ENCODE data around the gene RPL37A.

Gene RPL37A

GRCh38 chr2:216502381-216503158 is 3.9 kb downstream of the RPL37A start:
- peak overlapping the region; percentile 94; the same call in 1 of the 2 replicates for H3K4me3 ChIP-seq (replicated peaks; ENCODE audit: low read depth, low read length)
- no peak for DNase-seq (ENCODE audit: extremely low read depth, low read depth)
- no peak for TF ChIP-seq CTCF (IDR thresholded peaks at IDR 0.05; ENCODE audit: low read depth, low read length, missing control alignments)

- TF ChIP-seq CTCF (IDR thresholded peaks at IDR 0.05; ENCODE audit: low read depth, low read length, missing control alignments) = no peak
- H3K4me3 ChIP-seq (replicated peaks; ENCODE audit: low read depth, low read length) = 0 out of 2 replicates have a peak overlapping the region, but pooled peaks have one; percentile 2
- DNase-seq (ENCODE audit: extremely low read depth, low read depth) = no peak
Observed at GRCh38 chr2:216503159-216503629, 4.5 kb downstream of the RPL37A start.

DNA sequence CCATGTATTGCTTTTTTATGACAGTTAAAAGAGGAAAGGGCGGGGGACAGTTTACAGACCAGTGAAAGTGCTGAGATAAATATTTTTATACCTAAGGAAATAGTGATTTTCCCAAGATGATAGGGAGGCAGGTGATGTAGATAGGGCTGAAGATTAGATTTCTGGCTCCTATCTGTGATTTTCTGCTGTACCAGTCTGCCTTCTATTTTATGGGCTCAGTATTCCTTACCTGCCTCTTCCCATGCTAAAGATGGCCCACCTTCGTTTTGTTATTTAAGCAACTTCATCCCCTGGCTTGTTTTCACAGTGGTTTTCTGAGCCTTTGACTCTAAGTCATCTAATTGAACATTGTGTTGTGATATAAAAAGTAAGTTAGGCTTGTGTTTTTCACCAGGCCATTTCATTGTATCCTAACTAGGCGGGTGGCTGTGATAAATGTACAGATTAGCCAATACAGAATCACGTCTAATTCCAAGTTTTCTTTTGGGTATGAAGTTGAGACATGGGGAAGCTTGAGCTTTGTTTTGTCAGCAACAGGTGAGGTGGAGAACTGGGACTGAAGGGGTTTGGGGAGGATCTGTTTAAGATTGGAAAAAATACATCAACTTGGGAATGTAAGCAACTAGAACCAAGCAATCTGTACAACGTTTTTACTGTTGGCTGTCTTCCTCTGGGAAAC is 5.2 kb downstream of the RPL37A start:
- no peak for TF ChIP-seq CTCF (IDR thresholded peaks at IDR 0.05; ENCODE audit: low read depth, low read length, missing control alignments)
- no peak overlapping the region for H3K4me3 ChIP-seq (replicated peaks; ENCODE audit: low read depth, low read length)
- no peak for DNase-seq (ENCODE audit: extremely low read depth, low read depth)

GRCh38 chr2:216504376-216504762 is 5.7 kb downstream of the RPL37A start:
- no peak overlapping the region for H3K4me3 ChIP-seq (replicated peaks; ENCODE audit: low read depth, low read length)
- TF ChIP-seq CTCF (IDR thresholded peaks at IDR 0.05; ENCODE audit: low read depth, low read length, missing control alignments) = no peak
- no peak for DNase-seq (ENCODE audit: extremely low read depth, low read depth)

GRCh38 chr2:216505133-216506106 is 6.8 kb downstream of the RPL37A start:
- H3K4me3 ChIP-seq (replicated peaks; ENCODE audit: low read depth, low read length) = no peak overlapping the region
- no peak for DNase-seq (ENCODE audit: extremely low read depth, low read depth)
- TF ChIP-seq CTCF (IDR thresholded peaks at IDR 0.05; ENCODE audit: low read depth, low read length, missing control alignments) = no peak
